Measurements from ENCODE around the gene FCHSD1.

FCHSD1 gene

DNA sequence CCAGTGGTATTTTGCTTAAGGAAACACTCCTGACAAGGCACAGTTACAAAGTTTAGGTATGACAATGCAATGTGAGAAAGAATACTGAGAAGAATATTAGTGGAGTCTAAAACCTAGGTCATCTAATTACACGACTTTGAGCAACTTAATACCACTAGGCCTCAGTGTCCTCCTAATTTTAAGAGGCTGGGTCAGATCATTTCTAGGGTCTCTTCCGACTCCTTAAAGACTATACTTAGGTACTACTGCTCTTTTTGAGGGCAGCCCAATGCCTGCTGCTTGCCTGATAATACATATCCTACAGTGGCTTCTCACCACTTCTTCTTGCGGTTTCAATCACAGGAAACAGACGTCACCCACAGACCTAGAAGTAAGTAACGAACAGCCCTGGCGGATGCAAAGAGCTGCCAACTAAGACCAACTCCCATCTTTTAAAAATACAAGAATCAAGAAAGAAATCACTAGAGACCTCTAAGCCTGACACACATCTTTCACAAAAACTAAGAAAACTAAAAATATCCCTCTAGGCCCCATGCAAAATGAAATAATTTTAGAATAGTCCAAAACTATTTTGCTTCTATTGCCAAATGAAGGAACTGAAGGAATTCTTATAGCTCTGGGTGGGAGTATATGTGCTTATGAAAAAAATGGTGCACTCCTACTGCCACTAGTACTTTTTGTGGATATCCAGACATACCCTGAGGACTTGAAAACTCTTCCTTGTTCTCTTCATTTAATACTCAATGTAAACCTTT is 45.5 kb downstream of the FCHSD1 start:
- 90 to 91% methylated on average over 6 of the region's 6 CpGs for WGBS, 2 experiments
- no peak overlapping the region for H3K4me3 ChIP-seq (ENCODE audit: insufficient read depth, low read depth, low read length)
- no peak overlapping the region for H3K27ac ChIP-seq (ENCODE audit: insufficient read depth, low read depth, low read length, poor library complexity, severe bottlenecking)
- H3K4me1 ChIP-seq (ENCODE audit: control insufficient read depth, insufficient read depth, low read length), result peaks cover 7% of the 10 kb centered on the region
- H3K27me3 ChIP-seq (ENCODE audit: control insufficient read depth, insufficient read depth, low read length, poor library complexity, severe bottlenecking), result no peaks in the 10 kb centered on the region
- H3K36me3 ChIP-seq (ENCODE audit: control insufficient read depth, insufficient read depth, low read length), result no peaks in the 10 kb centered on the region
- H3K9me3 ChIP-seq (ENCODE audit: control insufficient read depth, low read length), result no peaks in the 10 kb centered on the region

DNA sequence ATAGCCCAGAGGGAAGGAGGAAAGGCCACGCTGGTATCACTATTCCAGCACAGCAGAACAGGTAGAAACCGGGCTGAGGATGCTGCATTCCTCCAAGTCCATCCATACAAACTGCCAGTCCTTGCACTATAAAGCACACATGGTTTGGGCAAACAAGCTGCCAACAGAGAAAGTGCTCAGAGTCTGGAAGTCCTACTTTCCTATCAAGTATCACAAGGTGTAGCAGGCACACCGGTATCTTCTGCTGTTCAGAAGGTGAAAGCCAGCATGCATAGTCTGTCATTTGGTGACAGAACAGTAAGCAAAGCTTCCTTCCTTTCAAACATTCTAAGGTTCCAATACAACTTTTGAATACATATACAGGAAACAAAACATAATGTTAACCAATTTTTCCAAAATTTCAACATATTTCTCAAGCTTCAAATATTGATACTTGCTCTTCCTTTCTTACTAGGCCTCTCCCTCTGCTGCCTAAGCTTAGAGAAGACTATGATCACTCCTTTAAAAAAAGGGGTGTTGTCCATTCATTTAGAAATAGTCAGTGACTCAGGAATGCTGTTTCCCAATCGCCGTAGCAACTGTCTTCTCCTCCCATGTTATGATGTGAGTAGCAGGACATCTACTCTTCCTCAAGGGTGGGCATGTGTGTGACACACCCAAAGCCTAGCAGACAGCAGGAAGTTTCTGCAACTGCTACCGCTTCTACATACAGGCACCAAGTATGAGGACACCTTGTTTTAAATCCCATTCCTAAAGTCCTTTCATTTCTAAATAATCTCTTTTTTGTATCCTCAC is 47.1 kb downstream of the FCHSD1 start:
- H3K9me3 ChIP-seq (ENCODE audit: control insufficient read depth, low read length), result no peaks in the 10 kb centered on the region
- WGBS, 2 experiments, result 90% methylated on average over 6 of the region's 6 CpGs
- no peaks in the 10 kb centered on the region for H3K36me3 ChIP-seq (ENCODE audit: control insufficient read depth, insufficient read depth, low read length)
- H3K4me1 ChIP-seq (ENCODE audit: control insufficient read depth, insufficient read depth, low read length), result peaks cover 7% of the 10 kb centered on the region
- H3K27me3 ChIP-seq (ENCODE audit: control insufficient read depth, insufficient read depth, low read length, poor library complexity, severe bottlenecking), result no peaks in the 10 kb centered on the region
- H3K27ac ChIP-seq (ENCODE audit: insufficient read depth, low read depth, low read length, poor library complexity, severe bottlenecking), result no peak overlapping the region
- no peak overlapping the region for H3K4me3 ChIP-seq (ENCODE audit: insufficient read depth, low read depth, low read length)

DNA sequence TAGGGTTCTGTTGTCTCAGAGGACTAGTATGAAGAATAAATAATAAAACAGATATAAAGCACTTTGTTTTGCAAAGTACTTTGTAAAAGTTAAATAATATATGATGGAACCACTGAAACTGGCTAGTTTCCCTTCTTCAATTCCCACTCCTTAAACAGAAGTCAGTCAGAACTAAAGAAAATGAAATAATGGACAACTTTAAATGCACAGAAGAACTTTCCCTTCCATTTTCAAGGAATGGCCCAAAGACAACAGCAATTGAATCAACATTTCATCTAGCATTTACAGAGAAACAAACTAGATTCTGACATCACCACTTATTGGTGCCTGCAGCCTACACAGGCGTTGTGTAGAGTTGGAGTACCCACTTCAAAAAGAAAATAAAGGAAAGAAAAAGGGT is 48.6 kb downstream of the FCHSD1 start:
- 92% methylated on average over 1 of the region's 1 CpG; no CpG with 5 or more reads in 1 of the 2 experiments for WGBS, 2 experiments

DNA sequence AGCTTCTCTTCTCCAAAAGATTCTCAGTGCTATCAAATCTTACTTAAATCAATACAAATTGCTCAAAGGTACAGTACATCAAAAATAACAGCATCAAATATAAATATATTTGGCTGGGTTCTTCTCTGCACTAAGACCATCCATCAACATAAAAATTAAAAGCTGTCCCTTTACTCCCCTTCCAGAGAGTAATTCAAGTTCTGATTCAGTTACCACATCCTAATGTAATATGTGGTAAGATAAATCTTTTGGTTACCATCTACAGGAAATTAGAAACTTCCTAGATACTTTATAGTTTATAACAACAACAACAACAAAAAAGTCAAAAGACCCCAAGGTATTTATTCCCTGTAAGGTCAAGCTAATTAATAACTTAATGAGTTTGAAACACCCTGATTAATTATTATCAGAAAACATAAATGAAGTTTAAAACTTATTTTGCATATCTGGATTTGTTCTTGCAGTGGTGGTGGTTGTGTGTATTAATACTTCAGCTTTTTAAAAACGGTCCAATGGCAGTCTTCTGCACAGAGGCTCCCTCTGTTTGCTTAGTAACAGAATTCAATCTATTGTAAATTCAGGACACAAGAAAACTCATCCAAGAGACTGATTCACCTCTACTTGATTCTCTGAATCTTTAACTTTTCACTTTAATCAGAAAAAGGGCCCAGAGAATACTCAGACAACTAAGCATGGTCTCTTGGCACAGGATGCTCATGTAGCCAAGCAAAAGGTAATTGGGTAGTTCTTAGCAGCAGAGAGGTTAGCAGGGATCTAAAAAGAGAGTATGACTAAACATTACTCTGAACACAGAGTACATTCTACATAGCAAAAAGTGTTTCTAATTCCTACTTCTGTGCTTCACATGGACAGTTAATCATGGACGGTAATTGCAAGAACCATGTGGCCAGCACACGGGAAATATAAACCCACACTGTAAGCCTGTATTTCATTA is 52.5 kb downstream of the FCHSD1 start:
- H3K4me1 ChIP-seq (ENCODE audit: control insufficient read depth, insufficient read depth, low read length), result no peaks in the 10 kb centered on the region
- no peak overlapping the region for H3K27ac ChIP-seq (ENCODE audit: insufficient read depth, low read depth, low read length, poor library complexity, severe bottlenecking)
- 93 to 100% methylated on average over 2 to 3 of the region's 3 CpGs for WGBS, 2 experiments
- H3K4me3 ChIP-seq (ENCODE audit: insufficient read depth, low read depth, low read length), result no peak overlapping the region
- H3K36me3 ChIP-seq (ENCODE audit: control insufficient read depth, insufficient read depth, low read length), result no peaks in the 10 kb centered on the region
- H3K9me3 ChIP-seq (ENCODE audit: control insufficient read depth, low read length), result no peaks in the 10 kb centered on the region
- no peaks in the 10 kb centered on the region for H3K27me3 ChIP-seq (ENCODE audit: control insufficient read depth, insufficient read depth, low read length, poor library complexity, severe bottlenecking)

More for the DNA sequence above, 48.6 kb downstream of the FCHSD1 start:
- no peaks in the 10 kb centered on the region for H3K27me3 ChIP-seq (ENCODE audit: control insufficient read depth, insufficient read depth, low read length, poor library complexity, severe bottlenecking)
- peaks cover 7% of the 10 kb centered on the region for H3K4me1 ChIP-seq (ENCODE audit: control insufficient read depth, insufficient read depth, low read length)
- H3K27ac ChIP-seq (ENCODE audit: insufficient read depth, low read depth, low read length, poor library complexity, severe bottlenecking), result no peak overlapping the region
- H3K9me3 ChIP-seq (ENCODE audit: control insufficient read depth, low read length), result no peaks in the 10 kb centered on the region
- H3K36me3 ChIP-seq (ENCODE audit: control insufficient read depth, insufficient read depth, low read length), result no peaks in the 10 kb centered on the region
- no peak overlapping the region for H3K4me3 ChIP-seq (ENCODE audit: insufficient read depth, low read depth, low read length)

DNA sequence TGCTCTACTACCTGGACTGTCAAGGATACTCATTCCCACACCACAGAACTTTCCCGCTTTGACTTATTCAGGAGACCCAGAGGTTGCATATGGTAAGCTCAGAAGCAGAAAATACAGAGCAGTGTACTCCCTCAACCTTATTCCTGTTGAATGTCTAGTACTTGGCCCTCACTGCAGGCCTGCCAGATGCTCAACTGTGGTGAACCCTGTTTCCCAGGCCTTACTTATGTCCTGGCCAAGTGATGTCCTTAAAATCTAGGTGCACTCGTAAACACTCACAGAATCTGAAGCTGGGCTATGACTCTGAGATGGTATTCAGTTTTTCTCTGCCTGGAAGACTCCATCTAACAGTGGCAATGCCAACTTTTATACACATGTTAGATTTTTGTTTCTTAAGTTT is 53.4 kb downstream of the FCHSD1 start:
- no peaks in the 10 kb centered on the region for H3K27me3 ChIP-seq (ENCODE audit: control insufficient read depth, insufficient read depth, low read length, poor library complexity, severe bottlenecking)
- no peaks in the 10 kb centered on the region for H3K36me3 ChIP-seq (ENCODE audit: control insufficient read depth, insufficient read depth, low read length)
- no peak overlapping the region for H3K27ac ChIP-seq (ENCODE audit: insufficient read depth, low read depth, low read length, poor library complexity, severe bottlenecking)
- H3K9me3 ChIP-seq (ENCODE audit: control insufficient read depth, low read length), result no peaks in the 10 kb centered on the region
- no peak overlapping the region for H3K4me3 ChIP-seq (ENCODE audit: insufficient read depth, low read depth, low read length)
- no peaks in the 10 kb centered on the region for H3K4me1 ChIP-seq (ENCODE audit: control insufficient read depth, insufficient read depth, low read length)
- 94 to 97% methylated on average over 2 of the region's 2 CpGs for WGBS, 2 experiments

DNA sequence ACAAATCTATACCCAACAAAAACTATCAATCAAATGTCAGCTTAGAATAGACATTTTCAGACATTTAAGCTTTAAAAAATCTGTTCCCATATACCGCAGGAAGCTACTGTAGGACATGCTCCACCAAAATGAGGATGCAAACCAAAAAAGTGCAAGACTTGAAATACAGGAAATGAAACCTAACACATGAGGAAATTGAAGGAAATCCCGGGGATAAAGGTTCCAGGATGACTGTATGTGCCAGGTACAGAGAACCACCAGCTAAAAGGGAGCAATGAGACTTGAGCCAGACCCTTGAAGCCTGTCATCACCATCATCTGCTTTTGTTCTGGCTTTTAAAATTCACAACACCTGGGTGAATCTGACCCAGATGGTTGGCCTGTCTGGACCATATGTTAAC is 53.8 kb downstream of the FCHSD1 start:
- no peaks in the 10 kb centered on the region for H3K9me3 ChIP-seq (ENCODE audit: control insufficient read depth, low read length)
- H3K4me3 ChIP-seq (ENCODE audit: insufficient read depth, low read depth, low read length), result no peak overlapping the region
- no peaks in the 10 kb centered on the region for H3K36me3 ChIP-seq (ENCODE audit: control insufficient read depth, insufficient read depth, low read length)
- no peaks in the 10 kb centered on the region for H3K27me3 ChIP-seq (ENCODE audit: control insufficient read depth, insufficient read depth, low read length, poor library complexity, severe bottlenecking)
- WGBS, 2 experiments, result 90 to 95% methylated on average over 2 of the region's 2 CpGs
- H3K4me1 ChIP-seq (ENCODE audit: control insufficient read depth, insufficient read depth, low read length), result no peaks in the 10 kb centered on the region
- H3K27ac ChIP-seq (ENCODE audit: insufficient read depth, low read depth, low read length, poor library complexity, severe bottlenecking), result no peak overlapping the region

DNA sequence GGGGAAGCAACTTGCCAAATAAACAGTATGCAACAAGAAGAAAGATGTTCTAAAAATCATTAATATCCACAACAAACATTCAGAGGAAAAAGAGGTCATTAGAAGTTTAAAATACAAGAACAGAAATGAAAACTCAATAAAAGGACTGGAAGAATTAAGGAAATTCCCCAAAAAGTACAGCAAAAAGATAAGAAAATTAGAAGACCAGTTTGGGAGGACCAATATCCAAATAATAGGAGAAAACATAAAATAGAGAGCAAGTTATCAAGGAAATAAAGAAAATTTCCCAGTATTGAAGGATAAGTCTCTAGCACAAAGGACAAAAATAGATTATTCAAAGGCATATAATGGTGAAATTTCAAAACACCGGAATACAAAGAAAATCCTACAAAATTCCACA is 54.4 kb downstream of the FCHSD1 start:
- no peak overlapping the region for H3K27ac ChIP-seq (ENCODE audit: insufficient read depth, low read depth, low read length, poor library complexity, severe bottlenecking)
- no peaks in the 10 kb centered on the region for H3K9me3 ChIP-seq (ENCODE audit: control insufficient read depth, low read length)
- no peak overlapping the region for H3K4me3 ChIP-seq (ENCODE audit: insufficient read depth, low read depth, low read length)
- H3K36me3 ChIP-seq (ENCODE audit: control insufficient read depth, insufficient read depth, low read length), result no peaks in the 10 kb centered on the region
- no peaks in the 10 kb centered on the region for H3K4me1 ChIP-seq (ENCODE audit: control insufficient read depth, insufficient read depth, low read length)
- WGBS, 2 experiments, result 87 to 100% methylated on average over 1 of the region's 1 CpG
- H3K27me3 ChIP-seq (ENCODE audit: control insufficient read depth, insufficient read depth, low read length, poor library complexity, severe bottlenecking), result no peaks in the 10 kb centered on the region

DNA sequence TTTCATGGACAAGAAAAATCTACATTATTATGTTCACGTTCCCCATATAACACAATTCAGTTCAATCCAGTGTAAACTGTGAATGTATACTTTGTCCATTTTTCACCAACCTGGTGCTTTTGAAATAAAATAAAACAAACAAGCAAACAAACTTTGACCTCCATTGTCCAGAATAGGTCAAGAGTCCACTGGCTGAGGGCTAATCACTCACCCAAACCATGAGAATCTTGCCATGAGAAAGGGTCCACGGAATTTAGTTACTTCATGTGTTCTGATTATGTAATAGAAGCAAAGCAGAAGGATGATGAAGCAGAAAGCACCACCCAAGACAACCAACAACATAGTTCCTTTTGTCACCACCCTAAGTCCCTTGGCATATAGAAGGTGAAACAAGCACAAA is 61.1 kb downstream of the FCHSD1 start:
- Histone ChIP-seq H3K27me3 (ENCODE audit: control insufficient read depth, insufficient read depth, low read length, poor library complexity, severe bottlenecking) (no peaks in the 10 kb centered on the region), H3K4me1 (ENCODE audit: control insufficient read depth, insufficient read depth, low read length) (no peaks in the 10 kb centered on the region), H3K4me3 (ENCODE audit: insufficient read depth, low read depth, low read length) (no peak overlapping the region), H3K36me3 (ENCODE audit: control insufficient read depth, insufficient read depth, low read length) (peaks cover 9% of the 10 kb centered on the region), H3K9me3 (ENCODE audit: control insufficient read depth, low read length) (no peaks in the 10 kb centered on the region), H3K27ac (ENCODE audit: insufficient read depth, low read depth, low read length, poor library complexity, severe bottlenecking) (no peak overlapping the region)
- 93 to 100% methylated on average over 1 to 2 of the region's 2 CpGs for WGBS, 2 experiments

Data from ectodermal cell (in vitro differentiated cells).